Astrocyte (in vitro differentiated cells and primary cell): ENCODE measurements around the gene PIK3C2G. TPM values are rescaled to one million over a fixed set of nuclear protein-coding genes. Genes with fewer than 3 reads are reported as not detected.

ENCODE experiments used
- DNase-seq: peaks from one replicate; pipeline ENCODE4 v3.0.0-alpha.2; 2010; ENCODE audit warnings: low read depth
- FAIRE-seq: peaks from 2 replicates; lab custom pipeline; 2011; peaks lifted over from hg19 to GRCh38; lab: Jason Lieb, UNC
- H2AFZ ChIP-seq: 2 replicates; pipeline ENCODE4 v1.6.0; 2012; ENCODE audit warnings: low read depth, low read length, inconsistent platforms
- H3K27ac ChIP-seq: 2 replicates; pipeline ENCODE4 v1.5.1; 2011; ENCODE audit warnings: low read depth, low read length, inconsistent platforms
- H3K27me3 ChIP-seq: 2 replicates; pipeline ENCODE4 v1.6.0; 2011; ENCODE audit warnings: low read length, inconsistent platforms; ENCODE audit not compliant: insufficient read depth
- H3K36me3 ChIP-seq: 2 replicates; pipeline ENCODE4 v1.5.1; 2011; ENCODE audit warnings: low read length, inconsistent platforms; ENCODE audit not compliant: insufficient read depth
- H3K4me1 ChIP-seq: 2 replicates; pipeline ENCODE4 v1.5.1; 2011; ENCODE audit warnings: low read length, inconsistent platforms; ENCODE audit not compliant: insufficient read depth
- H3K4me2 ChIP-seq: 2 replicates; pipeline ENCODE4 v1.6.0; 2012; ENCODE audit warnings: low read length, inconsistent platforms
- H3K4me3 ChIP-seq: 2 replicates; pipeline ENCODE4 v1.5.1; 2011; ENCODE audit warnings: low read depth, mild to moderate bottlenecking, low read length, inconsistent platforms; ENCODE audit not compliant: insufficient read depth
- H3K79me2 ChIP-seq: 2 replicates; pipeline ENCODE4 v1.6.0; 2012; ENCODE audit warnings: mild to moderate bottlenecking, low read length, inconsistent platforms; ENCODE audit not compliant: insufficient read depth
- H3K9ac ChIP-seq: 2 replicates; pipeline ENCODE4 v1.6.0; 2012; ENCODE audit warnings: mild to moderate bottlenecking, low read length, inconsistent platforms
- H3K9me3 ChIP-seq: 2 replicates; pipeline ENCODE4 v1.5.1; 2012; ENCODE audit warnings: low read depth, mild to moderate bottlenecking, low read length, inconsistent platforms; ENCODE audit not compliant: insufficient read depth
- H4K20me1 ChIP-seq: 2 replicates; pipeline ENCODE4 v1.6.0; 2012; ENCODE audit warnings: low read length, inconsistent platforms; ENCODE audit not compliant: insufficient read depth
- H3K27ac Mint-ChIP-seq: one replicate; pipeline ENCODE4 v1.8.0; 2021; ENCODE audit warnings: mild to moderate bottlenecking, mixed read lengths; ENCODE audit not compliant: unreplicated experiment
- H3K27me3 Mint-ChIP-seq: one replicate; pipeline ENCODE4 v1.8.0; 2021; ENCODE audit warnings: low read depth, mixed read lengths; ENCODE audit not compliant: unreplicated experiment
- H3K36me3 Mint-ChIP-seq: one replicate; pipeline ENCODE4 v1.8.0; 2021; ENCODE audit warnings: low read depth, mixed read lengths; ENCODE audit not compliant: unreplicated experiment
- H3K4me1 Mint-ChIP-seq: one replicate; pipeline ENCODE4 v1.8.0; 2021; ENCODE audit warnings: low read depth, mixed read lengths; ENCODE audit not compliant: unreplicated experiment
- H3K4me3 Mint-ChIP-seq: one replicate; pipeline ENCODE4 v1.8.0; 2021; ENCODE audit warnings: mild to moderate bottlenecking, moderate library complexity, mixed read lengths; ENCODE audit not compliant: unreplicated experiment
- H3K9me3 Mint-ChIP-seq: one replicate; pipeline ENCODE4 v1.8.0; 2021; ENCODE audit warnings: mild to moderate bottlenecking, mixed read lengths; ENCODE audit not compliant: unreplicated experiment
- EZH2 ChIP-seq: IDR thresholded peaks from 2 replicates; pipeline ENCODE4 v1.6.1; 2012; ENCODE audit warnings: mild to moderate bottlenecking, low read length, inconsistent platforms; ENCODE audit not compliant: insufficient read depth
- total RNA-seq: library from RNA; stranded (reverse); gene quantifications from 2 replicates; pipeline ENCODE4 v1.2.1, GENCODE V29; 2021
- TF ChIP-seq, protein P1 (sequence below): IDR thresholded peaks from 2 replicates; pipeline ENCODE4 v1.5.1; 2011; ENCODE audit warnings: low read depth, mild to moderate bottlenecking, inconsistent platforms, low read length, moderate library complexity; ENCODE audit not compliant: insufficient read depth

PIK3C2G gene
- total RNA-seq, 1 donor from 2014 or later, result 0.05 TPM

DNA sequence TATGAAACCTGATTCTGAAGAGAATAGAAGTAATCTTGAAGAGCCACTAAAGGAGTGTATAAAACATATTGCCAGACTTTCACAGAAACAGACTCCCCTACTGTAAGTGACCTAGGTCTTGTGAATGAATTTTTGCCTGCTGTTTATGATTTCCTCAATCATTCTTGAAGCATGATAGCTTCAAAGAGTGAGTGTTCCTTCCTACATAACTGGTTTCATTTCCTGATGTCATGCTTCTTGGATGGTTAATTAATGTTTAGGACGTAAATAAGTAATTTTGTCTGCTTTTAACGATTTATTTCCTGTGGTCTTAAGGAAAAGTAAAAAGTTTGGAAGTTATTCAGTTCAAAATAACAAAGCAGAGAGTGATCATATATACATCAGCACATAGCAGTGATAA is 129.8 kb downstream of the PIK3C2G start:
- Histone ChIP-seq H3K4me1 (no peaks in the 10 kb centered on the region), H3K4me3 (no peak overlapping the region), H3K9me3 (no peaks in the 10 kb centered on the region), H3K79me2 (no peaks in the 10 kb centered on the region), H4K20me1 (no peaks in the 10 kb centered on the region), H3K27ac (no peak overlapping the region), H3K9ac (no peak overlapping the region), H3K36me3 (no peaks in the 10 kb centered on the region), H3K4me2 (no peak overlapping the region), H3K27me3 (no peaks in the 10 kb centered on the region), H2AFZ (no peak overlapping the region)
- no peak for FAIRE-seq
- H3K36me3 Mint-ChIP-seq, result no peaks in the 10 kb centered on the region
- H3K27ac Mint-ChIP-seq, result no peak overlapping the region
- H3K4me3 Mint-ChIP-seq, result no peak overlapping the region
- DNase-seq, result no peak
- H3K4me1 Mint-ChIP-seq, result peaks cover 7% of the 10 kb centered on the region
- TF ChIP-seq, protein P1, sequence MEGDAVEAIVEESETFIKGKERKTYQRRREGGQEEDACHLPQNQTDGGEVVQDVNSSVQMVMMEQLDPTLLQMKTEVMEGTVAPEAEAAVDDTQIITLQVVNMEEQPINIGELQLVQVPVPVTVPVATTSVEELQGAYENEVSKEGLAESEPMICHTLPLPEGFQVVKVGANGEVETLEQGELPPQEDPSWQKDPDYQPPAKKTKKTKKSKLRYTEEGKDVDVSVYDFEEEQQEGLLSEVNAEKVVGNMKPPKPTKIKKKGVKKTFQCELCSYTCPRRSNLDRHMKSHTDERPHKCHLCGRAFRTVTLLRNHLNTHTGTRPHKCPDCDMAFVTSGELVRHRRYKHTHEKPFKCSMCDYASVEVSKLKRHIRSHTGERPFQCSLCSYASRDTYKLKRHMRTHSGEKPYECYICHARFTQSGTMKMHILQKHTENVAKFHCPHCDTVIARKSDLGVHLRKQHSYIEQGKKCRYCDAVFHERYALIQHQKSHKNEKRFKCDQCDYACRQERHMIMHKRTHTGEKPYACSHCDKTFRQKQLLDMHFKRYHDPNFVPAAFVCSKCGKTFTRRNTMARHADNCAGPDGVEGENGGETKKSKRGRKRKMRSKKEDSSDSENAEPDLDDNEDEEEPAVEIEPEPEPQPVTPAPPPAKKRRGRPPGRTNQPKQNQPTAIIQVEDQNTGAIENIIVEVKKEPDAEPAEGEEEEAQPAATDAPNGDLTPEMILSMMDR, result no peak
- TF ChIP-seq EZH2, result no peak
- no peaks in the 10 kb centered on the region for H3K27me3 Mint-ChIP-seq
- H3K9me3 Mint-ChIP-seq, result no peaks in the 10 kb centered on the region

DNA sequence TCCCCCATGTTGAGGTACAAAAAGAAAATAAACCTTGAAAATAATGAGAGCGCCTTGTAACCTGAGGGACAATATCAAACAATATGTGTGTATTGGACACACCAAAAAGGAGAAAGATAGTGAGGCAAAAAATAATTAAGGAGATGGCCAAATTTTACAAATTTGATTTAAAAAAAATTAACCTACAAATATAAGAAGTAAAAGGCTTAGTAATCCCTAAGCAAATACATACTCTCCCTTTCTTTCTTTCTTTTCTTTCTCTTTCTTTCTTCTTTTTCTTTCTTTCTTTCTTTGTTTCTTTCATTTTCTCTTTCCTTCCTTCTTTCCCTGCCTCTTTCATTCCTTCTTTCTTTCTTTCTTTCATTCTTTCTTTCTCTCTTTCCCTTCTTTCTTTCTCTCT is 133.4 kb downstream of the PIK3C2G start:
- Mint-ChIP-seq H3K27me3 (no peaks in the 10 kb centered on the region), H3K4me3 (no peak overlapping the region), H3K9me3 (no peaks in the 10 kb centered on the region), H3K4me1 (no peaks in the 10 kb centered on the region), H3K36me3 (no peaks in the 10 kb centered on the region), H3K27ac (no peak overlapping the region)
- Histone ChIP-seq H3K4me1 (no peaks in the 10 kb centered on the region), H2AFZ (no peak overlapping the region), H3K36me3 (no peaks in the 10 kb centered on the region), H3K4me2 (no peak overlapping the region), H3K4me3 (no peak overlapping the region), H3K79me2 (no peaks in the 10 kb centered on the region), H3K27me3 (no peaks in the 10 kb centered on the region), H4K20me1 (no peaks in the 10 kb centered on the region), H3K27ac (no peak overlapping the region), H3K9ac (no peak overlapping the region), H3K9me3 (no peaks in the 10 kb centered on the region)
- DNase-seq (no peak), FAIRE-seq (no peak)
- TF ChIP-seq, protein P1, result no peak
- TF ChIP-seq EZH2, result no peak

DNA sequence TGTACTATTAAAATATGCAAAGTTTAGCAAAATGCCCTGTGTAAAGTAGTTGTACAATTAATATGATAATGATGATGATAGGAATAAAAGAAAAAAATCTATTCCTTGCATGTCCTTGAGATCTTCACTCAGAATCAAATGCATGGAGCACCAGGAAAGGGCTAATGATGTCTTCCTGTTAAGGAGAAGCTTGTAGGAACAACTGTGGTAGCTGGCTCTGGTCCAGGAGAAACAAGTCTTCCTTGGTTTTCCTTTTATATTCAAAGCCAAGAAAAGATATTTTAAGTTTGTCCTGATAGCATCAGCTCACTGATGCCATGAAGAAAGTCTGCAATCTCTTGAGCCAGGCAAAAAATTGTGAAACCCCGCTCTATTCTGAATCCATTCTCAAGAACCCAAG is 138.9 kb downstream of the PIK3C2G start:
- no peaks in the 10 kb centered on the region for H3K4me1 ChIP-seq
- FAIRE-seq (no peak), DNase-seq (peak; percentile 65)
- no peaks in the 10 kb centered on the region for H3K9me3 ChIP-seq
- no peaks in the 10 kb centered on the region for H3K27me3 ChIP-seq
- no peak overlapping the region for H3K9ac ChIP-seq
- H4K20me1 ChIP-seq, result no peaks in the 10 kb centered on the region
- no peak overlapping the region for H3K4me3 ChIP-seq
- no peak overlapping the region for H3K27ac ChIP-seq
- Mint-ChIP-seq H3K9me3 (no peaks in the 10 kb centered on the region), H3K27me3 (no peaks in the 10 kb centered on the region), H3K27ac (no peak overlapping the region), H3K4me1 (no peaks in the 10 kb centered on the region), H3K4me3 (no peak overlapping the region), H3K36me3 (no peaks in the 10 kb centered on the region)
- no peaks in the 10 kb centered on the region for H3K36me3 ChIP-seq
- TF ChIP-seq, protein P1, result no peak
- TF ChIP-seq EZH2, result no peak
- H3K4me2 ChIP-seq, result no peak overlapping the region
- H2AFZ ChIP-seq, result no peak overlapping the region
- H3K79me2 ChIP-seq, result no peaks in the 10 kb centered on the region
